ENCODE results near the gene CCHCR1.
"Not testable (repeated sequence)": the region's sequence is repeated elsewhere in the genome, so short reads cannot be mapped to it uniquely, and the experiment has no call there.

CCHCR1 gene

GRCh38 chr6:31183287-31183686 lies 25.7 kb upstream of the CCHCR1 start:
- not testable (repeated sequence) for DNase-seq

- peak; percentile 66 for DNase-seq
Observed at GRCh38 chr6:31180500-31180899, 22.9 kb upstream of the CCHCR1 start.

GRCh38 chr6:31179896-31180295 lies 22.3 kb upstream of the CCHCR1 start:
- DNase-seq: no peak

- DNase-seq: no peak
Observed at GRCh38 chr6:31179042-31179386, 21.4 kb upstream of the CCHCR1 start.

GRCh38 chr6:31178143-31179041 lies 20.8 kb upstream of the CCHCR1 start:
- DNase-seq: no peak

GRCh38 chr6:31175971-31176370 lies 18.4 kb upstream of the CCHCR1 start:
- DNase-seq: no peak

GRCh38 chr6:31174378-31174777 lies 16.8 kb upstream of the CCHCR1 start:
- DNase-seq: no peak

- no peak for DNase-seq
Observed at GRCh38 chr6:31173406-31173805, 15.8 kb upstream of the CCHCR1 start.

- no peak for DNase-seq
Observed at GRCh38 chr6:31172973-31173384, 15.4 kb upstream of the CCHCR1 start.

GRCh38 chr6:31171931-31172905 lies 14.6 kb upstream of the CCHCR1 start:
- no peak for DNase-seq

- DNase-seq: no peak
Observed at GRCh38 chr6:31170987-31171671, 13.5 kb upstream of the CCHCR1 start.

- DNase-seq: no peak
Observed at GRCh38 chr6:31170600-31170881, 12.9 kb upstream of the CCHCR1 start, which contains the start of gene POU5F1. Gene POU5F1, minus strand, starts transcription at chr6:31170682. Its CDS starts 62 bp downstream, at chr6:31170620.

GRCh38 chr6:31169858-31170599 lies 12.4 kb upstream of the CCHCR1 start:
- DNase-seq: not testable (repeated sequence)

GRCh38 chr6:31169123-31169857 lies 11.7 kb upstream of the CCHCR1 start:
- DNase-seq: no peak

- no peak for DNase-seq
Observed at GRCh38 chr6:31168606-31169005, 11.0 kb upstream of the CCHCR1 start.

- DNase-seq: no peak
Observed at GRCh38 chr6:31165986-31166385, 8.4 kb upstream of the CCHCR1 start.

GRCh38 chr6:31165064-31165832 lies 7.6 kb upstream of the CCHCR1 start:
- not testable (repeated sequence) for DNase-seq

- DNase-seq: not testable (repeated sequence)
Observed at GRCh38 chr6:31164475-31165063, 7.0 kb upstream of the CCHCR1 start.

GRCh38 chr6:31163922-31164321 lies 6.3 kb upstream of the CCHCR1 start:
- DNase-seq: no peak

GRCh38 chr6:31162463-31163165 lies 5.0 kb upstream of the CCHCR1 start:
- no peak for DNase-seq

Data from activated effector memory CD4-positive, alpha-beta T cell treated with Interleukin-2 at 50 U/mL for 16 hours (primary cell).